Stimulated activated naive CD8-positive, alpha-beta T cell treated with anti-CD3 and anti-CD28 coated beads, Interleukin-15, Interleukin-2, amounts not matched to agents 100 U/mL and 50 U/mL, for 24 hours (primary cell): ENCODE results near the gene OR2Y1.
"Not testable (repeated sequence)": the region's sequence is repeated elsewhere in the genome, so short reads cannot be mapped to it uniquely, and the experiment has no call there.

ENCODE experiments used
- ATAC-seq: fragments of 150-1000 bp; cut with Tn5 transposase; one replicate; pipeline ENCODE4 v1.10.0; 2021
- DNase-seq: peaks from one replicate; pipeline ENCODE4 v3.0.0; 2021

The OR2Y1 gene

GRCh38 chr5:180739271-180739670 is 587 bp downstream of the OR2Y1 start:
- DNase-seq (no peak), ATAC-seq (no peak)

GRCh38 chr5:180736536-180736935 is 3.3 kb downstream of the OR2Y1 start:
- DNase-seq (no peak), ATAC-seq (no peak)

DNA sequence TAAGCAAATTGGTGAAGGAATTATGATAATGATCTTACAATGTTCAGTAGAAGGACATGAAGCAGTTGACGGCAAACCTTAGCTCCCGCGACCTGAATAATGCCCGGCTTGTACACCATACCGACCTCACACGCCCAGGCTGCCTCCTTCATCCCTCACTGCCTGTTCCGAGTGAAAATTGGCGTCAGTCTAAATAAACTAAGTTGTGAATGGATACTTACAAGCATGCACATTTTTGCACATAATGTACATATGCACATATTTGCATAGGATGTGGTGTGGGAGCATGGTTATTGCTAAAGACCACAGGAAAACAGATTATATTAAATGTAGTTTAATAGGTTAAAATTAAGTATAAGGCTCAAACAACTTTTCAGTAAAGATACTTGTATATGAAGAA is 14.9 kb downstream of the OR2Y1 start:
- ATAC-seq (no peak), DNase-seq (no peak)

DNA sequence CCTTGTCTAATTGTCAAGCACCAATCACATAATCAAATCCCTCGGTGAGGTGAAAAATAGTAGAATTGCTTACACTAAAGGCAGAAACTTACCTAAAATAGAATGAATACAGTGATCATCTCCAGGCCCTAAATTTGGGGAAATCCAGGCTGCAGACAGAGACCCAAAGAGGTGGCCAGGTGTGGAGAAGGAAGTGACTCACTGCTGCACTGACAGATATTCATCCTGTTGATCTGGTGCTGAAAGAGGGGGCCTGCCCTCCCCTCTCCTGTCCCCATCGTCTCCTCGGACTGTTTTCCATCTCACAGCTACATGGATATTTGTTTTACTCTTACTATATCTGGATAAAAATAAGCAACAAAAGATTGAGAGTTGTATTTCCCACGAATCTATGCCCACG is 15.9 kb downstream of the OR2Y1 start:
- DNase-seq (no peak), ATAC-seq (no peak)

GRCh38 chr5:180720486-180720885 is 19.4 kb downstream of the OR2Y1 start:
- DNase-seq (no peak), ATAC-seq (no peak)

DNA sequence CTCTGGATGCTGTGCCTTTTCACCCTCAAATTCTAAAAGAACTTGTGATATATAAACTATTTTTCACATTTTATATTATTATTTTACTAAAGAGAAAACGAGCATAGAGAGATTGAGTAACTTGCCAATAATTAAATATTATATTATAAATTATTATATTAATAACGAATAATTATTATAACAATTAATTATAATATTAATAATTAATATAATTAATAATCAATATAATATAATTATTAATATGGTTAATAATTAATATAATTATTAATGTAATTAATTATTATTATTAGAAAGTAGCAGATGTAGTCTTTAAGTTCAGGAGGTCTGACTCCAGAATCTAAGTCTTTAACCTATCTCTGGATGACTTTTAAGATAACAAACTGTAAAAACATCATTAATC is 20.1 kb downstream of the OR2Y1 start:
- no peak for ATAC-seq

DNA sequence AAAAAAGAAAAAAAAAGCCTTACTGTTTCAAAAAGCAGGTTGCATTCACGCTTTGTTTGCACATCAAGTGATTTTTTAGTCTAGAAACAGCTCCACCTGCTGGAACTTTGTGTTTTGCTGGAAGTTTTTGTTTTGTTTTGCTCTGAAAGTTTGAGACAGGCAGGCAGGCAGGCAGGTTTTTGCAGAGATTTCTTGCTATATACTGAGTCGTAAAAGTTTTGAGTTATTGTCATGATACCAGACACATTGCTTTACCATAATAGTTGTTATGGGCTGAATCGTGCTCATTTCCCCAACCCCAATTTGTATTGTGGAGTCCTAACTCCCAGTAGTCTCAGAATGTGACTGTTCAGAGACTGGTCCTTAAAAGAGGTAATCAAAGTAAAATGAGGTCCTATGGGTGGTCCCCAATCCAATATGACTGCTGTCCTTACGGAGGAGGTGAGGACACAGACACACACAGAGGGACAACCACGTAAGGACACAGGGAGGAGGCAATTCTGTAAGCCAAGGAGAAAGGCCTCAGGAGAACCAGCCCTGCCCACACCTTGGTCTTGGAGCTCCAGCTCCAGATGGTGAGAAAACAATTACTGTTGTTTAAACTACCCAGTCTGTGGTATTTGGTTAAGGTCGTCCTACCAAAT is 20.9 kb downstream of the OR2Y1 start:
- ATAC-seq (no peak), DNase-seq (peak; percentile 34)

More for the DNA sequence above, 20.1 kb downstream of the OR2Y1 start:
- DNase-seq: no peak

DNA sequence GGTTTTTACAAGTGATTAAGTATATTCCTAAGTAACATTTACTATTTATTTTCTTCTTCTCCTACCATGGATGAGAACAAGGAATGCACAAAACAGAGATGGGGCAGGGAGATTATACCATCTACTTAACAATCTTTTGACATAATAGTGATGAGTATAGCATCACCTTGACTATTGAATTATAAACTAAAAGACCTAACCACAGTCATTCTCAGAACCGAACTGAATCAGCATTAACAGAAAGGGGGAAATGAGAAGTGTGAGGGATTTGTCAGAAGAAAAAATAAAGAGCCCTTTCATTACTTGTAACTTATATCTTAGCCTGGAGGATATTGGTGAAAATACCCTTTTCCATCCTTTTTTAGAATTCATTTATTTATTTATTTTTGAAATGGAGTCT is 21.9 kb downstream of the OR2Y1 start:
- ATAC-seq (peak; percentile 55), DNase-seq (no peak)

GRCh38 chr5:180704362-180704761 is 35.5 kb downstream of the OR2Y1 start:
- DNase-seq (no peak), ATAC-seq (no peak)

DNA sequence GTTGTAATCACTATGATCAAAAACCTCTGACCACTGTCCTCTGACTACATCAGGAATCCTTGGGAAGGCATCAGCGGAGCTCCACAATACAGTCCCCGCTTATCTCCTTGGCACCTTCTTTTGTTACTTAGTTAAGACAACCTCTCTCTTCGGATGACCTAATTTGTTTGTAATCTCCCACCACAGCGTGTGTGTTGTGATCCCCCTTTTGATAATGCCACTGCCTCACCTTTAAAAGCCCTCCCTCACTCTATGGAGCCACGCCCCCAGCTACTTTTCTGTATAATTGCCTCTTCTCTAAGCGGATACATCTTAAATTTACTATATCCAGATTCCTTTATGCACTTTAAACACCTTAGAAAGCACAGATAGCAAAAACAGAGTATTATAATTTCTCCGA is 35.9 kb downstream of the OR2Y1 start:
- ATAC-seq: no peak
- no peak for DNase-seq

GRCh38 chr5:180703371-180703770 is 36.5 kb downstream of the OR2Y1 start:
- not testable (repeated sequence) for ATAC-seq, DNase-seq

- not testable (repeated sequence) for ATAC-seq, DNase-seq
Measured at GRCh38 chr5:180700440-180700839, 39.4 kb downstream of the OR2Y1 start.

DNA sequence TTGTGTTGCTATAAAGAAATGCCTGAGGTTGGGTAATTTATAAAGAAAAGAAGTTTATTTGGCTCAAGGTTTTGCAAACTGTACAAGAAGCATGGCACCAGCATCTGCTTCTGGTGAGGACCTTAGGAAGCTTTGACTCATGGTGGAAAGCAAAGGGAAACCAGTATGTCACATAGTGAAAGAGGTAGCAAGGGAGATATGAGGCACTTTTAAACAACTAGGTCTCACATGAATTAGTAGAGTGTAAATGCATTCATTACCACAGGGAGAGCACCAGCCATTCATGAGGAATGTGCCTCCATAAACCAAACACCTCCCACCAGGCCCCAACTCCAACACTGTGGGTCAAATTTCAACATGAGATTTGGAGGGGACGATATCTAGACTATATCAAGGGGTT is 40.8 kb downstream of the OR2Y1 start:
- no peak for DNase-seq
- peak; percentile 93 for ATAC-seq

DNA sequence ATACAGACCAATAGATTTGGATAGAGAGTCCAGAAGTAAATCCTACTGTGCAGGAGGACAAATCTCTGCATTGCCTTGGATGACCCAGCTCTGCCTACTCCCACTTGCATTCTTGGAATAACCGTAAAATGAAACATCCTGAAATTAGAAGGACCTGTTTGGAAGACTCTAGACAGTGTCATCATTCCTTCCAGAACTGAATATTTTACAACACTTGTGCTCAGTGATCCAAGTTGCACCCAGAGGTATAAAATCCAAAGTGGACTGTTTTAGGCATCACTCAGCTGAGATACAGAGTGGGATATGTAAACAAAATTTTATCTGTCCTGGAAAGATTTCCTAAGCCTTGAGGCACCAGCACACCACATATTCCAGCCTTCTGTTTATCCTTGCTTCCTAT is 43.7 kb downstream of the OR2Y1 start:
- ATAC-seq: no peak
- no peak for DNase-seq

DNA sequence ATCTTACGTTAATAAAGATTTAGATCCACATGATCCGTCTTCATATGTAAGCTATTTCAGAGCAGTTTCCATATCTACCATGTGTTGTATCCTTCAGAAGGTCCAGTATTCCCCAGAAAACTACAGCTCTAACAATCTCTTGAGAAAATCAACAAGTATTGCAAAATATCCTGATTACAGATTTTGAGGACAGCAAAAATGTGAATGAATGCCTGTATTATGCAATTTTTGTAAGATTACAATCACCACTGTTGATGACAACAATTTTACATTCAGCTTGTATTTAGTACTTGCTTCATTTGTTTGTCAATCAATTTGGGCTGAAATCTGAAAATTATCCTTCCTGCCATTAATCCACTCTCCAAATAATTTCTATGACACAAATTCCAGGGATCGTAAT is 47.4 kb downstream of the OR2Y1 start:
- DNase-seq (no peak), ATAC-seq (no peak)

GRCh38 chr5:180691046-180691445 is 48.8 kb downstream of the OR2Y1 start:
- ATAC-seq: no peak
- DNase-seq: no peak

DNA sequence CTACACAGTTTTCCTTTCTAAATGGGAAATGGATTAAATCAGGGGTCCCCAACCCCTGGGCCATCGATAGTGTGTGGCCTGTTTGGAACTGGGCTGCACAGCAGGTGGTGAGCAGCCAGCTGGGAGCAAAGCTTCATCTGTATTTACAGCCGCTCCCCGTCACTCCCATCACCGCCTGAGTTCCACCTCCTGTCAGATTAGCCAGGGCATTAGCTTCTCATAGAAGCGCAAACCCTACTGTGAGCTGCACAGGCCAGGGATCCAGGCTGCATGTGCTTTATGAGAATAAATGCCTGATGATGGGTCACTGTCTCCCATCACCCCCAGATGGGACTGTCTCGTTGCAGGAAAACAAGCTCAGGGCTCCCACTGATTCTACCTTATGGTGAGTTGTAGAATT is 49.3 kb downstream of the OR2Y1 start:
- no peak for ATAC-seq
- no peak for DNase-seq

DNA sequence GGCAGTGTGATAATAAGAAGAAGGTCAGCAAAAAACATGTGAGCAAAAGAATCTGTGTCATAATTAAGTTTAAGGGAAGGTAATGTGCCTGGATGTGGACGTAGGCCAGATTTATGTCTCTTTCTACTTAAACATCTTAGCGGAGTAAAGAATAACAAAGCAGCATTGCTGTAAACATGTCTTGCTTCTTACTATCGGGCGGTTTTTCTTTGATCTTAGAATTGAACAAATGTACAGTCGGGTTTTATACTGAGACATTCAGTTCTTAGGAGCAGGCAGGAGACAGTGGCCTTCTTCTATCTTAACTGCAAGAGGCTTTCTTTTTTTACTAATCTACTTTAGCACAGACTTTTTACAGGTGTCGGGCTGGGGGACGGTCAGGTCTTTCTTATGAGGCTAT is 50.1 kb downstream of the OR2Y1 start:
- ATAC-seq (no peak), DNase-seq (no peak)
